Measurements from ENCODE around the gene CDH6.

The CDH6 gene

DNA sequence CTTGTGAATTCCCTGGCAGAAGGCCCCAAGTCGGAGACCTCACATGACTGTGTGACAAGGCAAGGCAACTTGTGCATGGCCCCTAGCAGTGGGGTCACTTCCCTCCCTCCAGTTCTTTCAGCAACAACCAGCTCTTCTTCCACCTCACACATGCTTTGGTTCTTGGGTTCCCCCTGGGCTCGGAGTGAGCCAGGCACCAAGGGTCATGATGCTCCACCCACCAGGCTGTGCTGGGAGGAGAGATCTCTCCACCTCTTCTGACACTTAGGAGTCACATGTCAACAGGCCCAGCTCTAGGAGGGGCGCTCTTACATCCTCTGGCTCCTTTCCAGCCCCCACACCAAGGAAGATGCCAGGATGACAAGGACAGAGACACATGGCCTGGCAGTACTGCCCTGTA lies 56.7 kb downstream of the CDH6 start:
- DNase-seq, result no peak

- no peak for DNase-seq
Measured at GRCh38 chr5:31251032-31251431, 57.5 kb downstream of the CDH6 start.

- DNase-seq, result no peak
Measured at GRCh38 chr5:31255041-31255440, 61.6 kb downstream of the CDH6 start.

DNA sequence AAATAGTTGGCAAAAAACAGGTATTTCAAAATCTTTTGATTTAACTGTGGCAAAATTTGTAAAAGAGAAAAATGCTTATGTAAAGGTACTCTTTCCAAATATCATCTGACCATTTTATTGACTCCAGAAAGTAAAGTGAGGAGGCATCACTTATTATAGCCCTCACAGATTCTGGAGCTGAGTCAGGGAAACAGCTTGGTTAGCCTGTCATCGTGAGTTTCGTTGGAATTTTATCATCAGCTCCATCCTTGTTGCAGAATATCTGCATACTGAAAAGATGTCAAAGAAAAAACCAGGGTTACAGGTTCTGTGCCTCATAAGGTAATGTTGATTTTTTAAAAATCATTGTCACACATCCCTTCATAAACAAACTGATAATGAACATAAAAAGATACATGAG lies 74.8 kb downstream of the CDH6 start:
- no peak for DNase-seq

DNA sequence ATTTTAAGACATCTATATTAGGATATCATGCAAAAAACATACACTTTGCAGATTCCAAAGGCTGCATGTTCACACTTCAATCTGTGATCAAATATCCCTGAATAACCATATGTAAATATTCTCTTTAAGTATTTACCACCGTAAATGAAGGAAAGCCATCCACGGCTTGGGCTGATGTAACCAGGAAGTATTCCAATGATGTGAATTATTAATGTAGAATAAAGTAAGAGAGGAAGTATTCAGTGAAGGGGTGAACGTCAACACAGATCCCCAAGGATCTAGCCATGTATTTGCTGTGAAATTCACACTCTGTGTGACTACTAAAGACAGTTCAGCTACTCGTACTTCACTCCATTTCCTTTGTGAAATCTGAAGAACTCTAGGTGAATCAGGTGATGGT lies 75.2 kb downstream of the CDH6 start:
- DNase-seq, result no peak

DNA sequence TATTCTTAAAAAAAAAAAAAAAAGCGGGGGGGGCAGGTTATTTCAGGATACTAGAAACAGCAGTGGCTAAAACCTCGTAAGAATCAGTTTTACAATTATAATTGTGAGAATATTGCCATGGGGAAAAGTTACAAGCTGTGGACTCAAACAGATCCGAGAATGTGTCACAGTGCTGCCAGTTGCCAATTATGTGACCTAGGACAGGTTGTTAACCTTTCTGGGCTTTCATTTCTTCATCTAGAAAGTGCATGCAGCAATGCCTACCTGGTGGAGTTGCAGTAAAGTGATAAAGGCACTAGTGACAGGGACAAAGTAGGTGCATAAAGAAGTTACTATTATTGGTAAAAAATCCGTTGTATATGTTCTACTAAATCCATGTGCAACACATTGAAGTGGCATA lies 75.8 kb downstream of the CDH6 start:
- DNase-seq, result no peak

DNA sequence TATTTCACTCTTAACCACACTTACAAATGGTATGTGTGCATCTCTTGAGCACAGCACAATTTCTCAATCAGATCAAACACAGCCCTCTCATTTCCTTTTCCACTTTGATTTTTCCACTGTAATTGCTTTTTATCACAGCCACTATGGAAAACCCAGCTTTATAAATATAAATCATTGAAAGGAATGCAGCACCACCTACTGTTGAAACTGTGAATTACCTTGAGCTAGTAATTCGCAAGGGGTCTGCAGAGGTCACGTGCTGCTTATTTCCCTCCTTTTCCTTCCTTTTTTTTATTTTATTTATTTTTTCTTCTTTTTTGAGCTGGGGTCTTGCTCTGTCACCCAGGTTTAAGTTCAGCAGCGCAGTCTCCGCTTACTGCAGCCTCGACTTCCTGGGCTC lies 76.9 kb downstream of the CDH6 start:
- peak in 3 of 51 donors; percentile 4 to 14 (median 7) for DNase-seq

GRCh38 chr5:31271567-31271966 lies 78.1 kb downstream of the CDH6 start:
- DNase-seq, result no peak

DNA sequence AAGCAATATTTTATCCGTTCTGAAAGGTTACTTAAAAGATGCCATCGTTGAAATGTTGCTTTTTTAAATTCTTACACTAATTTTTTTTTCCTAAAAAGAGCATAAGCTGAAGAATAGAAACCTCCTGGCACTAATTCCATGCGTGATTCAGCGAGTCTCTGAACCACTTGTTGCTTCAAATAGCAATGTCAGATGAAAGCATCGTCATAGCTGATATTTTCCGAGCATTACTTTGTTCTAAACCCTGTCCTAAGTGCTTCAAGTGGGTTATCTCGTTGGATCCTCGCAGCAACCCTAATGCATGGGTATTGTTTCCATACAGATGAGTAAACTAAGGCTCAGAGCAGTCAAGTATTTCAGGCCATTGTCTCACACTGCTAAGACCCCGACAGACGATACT lies 79.7 kb downstream of the CDH6 start:
- DNase-seq, result no peak

DNA sequence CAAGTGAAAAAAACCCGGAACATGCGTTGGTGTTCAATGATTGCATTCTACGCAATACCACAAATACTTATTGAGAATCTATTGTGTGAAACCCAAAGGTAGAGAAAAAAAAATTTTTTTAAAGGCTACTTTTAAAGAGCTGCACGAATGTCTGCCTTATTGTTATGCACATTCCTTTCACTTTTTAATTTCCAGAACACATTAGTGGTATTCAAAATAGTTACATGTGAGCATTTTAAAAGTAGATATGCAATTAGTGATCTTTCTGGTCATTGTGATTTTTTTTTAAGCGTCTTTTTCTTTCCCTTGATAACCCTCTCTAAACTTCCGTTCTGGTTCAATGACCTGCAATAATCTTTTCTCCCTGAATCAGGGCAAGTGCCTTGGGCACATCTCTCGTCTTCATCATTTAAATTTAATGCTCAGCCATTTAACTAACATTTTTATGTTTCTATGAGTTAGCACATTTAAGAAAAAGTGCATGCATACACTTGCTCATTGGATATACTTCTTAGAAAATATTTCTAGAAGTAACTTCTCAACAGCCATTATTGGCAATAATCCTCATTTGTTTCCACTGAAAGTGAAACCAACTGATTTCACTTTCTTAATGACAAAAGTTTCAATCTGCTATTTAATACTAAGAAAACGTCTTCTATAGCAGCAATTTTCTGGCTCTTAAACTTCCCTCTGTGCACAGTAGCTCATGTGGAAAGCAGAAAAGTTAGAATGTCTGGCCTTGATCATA lies 80.3 kb downstream of the CDH6 start:
- no peak for DNase-seq

DNA sequence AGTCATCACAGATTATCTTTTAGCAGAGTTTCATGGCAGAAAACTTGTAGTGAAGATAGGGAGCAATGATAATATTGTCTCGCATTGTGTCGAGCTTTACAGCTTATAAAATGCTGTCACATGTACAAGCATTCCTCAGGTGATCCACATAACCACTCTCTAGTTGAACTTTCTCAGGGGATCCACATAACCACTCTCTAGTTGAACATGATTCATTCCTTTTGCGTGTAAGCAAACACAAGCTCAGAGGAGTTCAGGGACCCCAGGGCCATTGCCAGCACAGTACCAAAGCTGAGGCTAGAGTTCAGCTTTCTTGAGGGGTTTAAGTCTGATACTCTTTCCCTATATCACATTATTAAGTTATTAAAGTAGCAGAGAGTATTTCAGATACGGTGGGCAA lies 86.7 kb downstream of the CDH6 start:
- DNase-seq, result no peak

DNA sequence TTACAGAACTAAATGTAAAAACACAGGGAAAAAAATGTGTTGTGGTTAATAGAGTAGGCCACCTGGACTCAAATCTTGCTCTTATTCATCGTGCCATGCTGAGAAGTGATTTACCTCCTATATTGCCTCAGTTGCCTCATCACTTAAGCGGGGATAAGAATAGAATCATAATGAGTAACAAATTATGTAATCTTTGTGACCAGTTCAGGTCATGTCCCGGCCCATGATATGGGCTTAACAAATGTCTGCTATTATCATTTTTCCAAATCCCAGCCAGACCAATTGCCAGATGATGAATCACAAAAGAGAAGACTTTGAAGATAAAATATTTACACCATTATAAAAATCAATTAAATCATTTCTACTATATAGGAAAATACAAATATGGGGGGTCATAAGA lies 89.8 kb downstream of the CDH6 start:
- no peak for DNase-seq

DNA sequence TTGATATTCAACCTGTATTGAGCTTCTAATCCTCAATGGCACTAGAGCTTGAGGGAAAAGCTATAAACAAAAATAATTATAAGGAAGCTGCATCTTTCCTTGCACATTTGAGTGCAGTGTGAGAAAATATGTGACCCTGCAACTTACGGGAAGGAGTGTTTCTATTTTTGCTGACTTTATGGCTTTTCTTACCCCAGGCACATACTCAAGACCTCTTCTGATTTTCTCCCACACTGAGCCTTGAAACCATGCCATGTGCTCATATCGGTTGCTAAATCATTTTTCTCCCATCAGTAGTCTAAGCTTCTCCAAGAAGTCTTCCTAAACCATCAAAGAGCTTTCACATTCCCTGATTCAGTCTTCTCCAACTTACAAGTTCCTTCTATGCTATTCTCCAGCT lies 91.5 kb downstream of the CDH6 start:
- DNase-seq, result no peak

DNA sequence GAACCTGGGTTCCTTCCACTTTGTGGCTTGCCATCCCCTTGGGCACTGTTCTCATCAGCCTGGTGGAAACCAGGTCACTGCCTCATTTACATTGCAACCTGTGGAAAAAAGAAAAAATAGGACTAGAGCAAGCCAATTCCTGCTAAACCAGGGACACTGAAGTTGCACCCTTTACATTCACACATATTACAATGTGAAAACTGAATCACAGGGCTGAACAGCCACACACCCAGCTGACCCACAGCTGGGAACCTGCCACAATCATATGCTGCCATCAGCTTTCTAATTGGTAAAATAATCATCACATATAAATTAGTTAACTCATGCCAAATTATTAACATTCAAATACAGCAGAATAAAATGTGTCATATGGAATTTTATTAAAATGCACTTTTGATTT lies 94.5 kb downstream of the CDH6 start:
- DNase-seq, result no peak

DNA sequence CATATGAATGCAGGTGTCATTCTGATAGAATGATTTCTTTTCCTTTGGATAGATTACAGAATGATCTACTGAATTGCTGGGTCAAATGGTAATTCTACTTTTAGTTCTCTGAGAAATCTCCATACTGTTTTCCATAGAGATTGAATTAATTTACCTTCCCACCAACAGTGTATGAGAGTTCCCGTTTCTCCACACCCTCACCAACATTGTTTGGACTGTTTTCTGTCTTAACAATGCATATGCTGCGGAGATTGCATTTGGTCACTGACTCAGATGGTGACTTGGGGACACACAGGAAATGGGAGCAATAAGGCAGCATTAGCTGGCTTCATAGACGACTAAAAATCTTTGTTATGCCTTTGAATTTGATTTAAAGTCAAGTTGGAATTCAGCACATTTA lies 95.9 kb downstream of the CDH6 start:
- no peak for DNase-seq

DNA sequence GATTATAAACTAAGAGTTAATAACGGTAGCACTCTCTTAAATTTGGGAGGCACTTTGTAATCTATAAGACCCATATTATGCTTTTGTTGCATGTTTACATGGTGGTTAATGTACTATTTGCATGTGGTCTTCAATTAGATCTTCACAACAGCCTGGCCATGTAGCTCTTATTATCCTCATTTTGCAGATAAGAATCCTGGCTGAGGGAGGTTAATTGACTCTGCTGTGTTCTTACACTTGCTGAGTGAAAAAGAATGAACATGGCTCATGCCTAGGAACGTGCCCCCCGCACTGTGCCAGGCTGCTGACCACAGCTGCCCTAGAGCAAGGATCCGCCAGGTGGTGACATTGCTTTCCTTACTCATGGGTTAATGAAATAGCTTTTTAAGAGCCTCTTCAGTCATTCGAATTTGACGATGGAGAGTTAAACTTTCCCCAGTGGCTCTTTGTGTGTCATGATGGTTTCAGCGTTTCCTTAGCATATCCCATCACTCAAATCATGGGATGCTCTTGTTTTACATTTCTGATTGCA lies 97.9 kb downstream of the CDH6 start:
- DNase-seq, result peak in 3 of 51 donors; percentile 0 to 4 (median 0)

DNA sequence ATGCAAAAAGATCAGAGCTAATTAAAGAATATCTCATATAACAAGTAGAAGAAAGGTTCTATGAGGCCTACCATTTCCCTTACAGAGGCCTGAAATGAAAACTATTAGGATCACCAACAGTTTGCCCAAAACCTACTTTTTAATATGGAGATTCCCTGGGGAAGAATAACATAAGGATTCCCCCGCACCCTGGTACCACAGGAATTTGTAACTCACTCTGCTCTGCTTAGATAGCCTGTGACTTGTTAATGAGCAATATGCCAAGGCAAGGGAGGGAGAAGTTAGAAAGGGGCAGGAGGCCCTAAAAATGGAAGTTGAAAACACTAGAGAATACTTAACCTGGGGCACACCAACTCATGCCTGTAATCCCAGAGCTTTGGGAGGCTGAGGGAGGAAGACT lies 107.0 kb downstream of the CDH6 start:
- no peak for DNase-seq

- no peak for DNase-seq
Measured at GRCh38 chr5:31301833-31302232, 108.3 kb downstream of the CDH6 start.

GRCh38 chr5:31303688-31304087 lies 110.2 kb downstream of the CDH6 start:
- no peak for DNase-seq

DNA sequence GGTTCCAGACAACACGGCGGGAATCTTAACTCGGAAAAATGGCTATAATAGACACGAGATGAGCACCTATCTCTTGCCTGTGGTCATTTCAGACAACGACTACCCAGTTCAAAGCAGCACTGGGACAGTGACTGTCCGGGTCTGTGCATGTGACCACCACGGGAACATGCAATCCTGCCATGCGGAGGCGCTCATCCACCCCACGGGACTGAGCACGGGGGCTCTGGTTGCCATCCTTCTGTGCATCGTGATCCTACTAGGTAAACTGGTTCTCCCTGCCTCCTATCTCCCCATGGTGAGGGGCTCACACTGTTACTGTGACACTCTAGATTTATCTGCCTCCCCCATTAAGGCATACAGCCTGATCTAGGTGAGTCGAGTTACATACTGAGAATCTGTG lies 124.2 kb downstream of the CDH6 start:
- DNase-seq, result no peak

GRCh38 chr5:31319335-31319734 lies 125.8 kb downstream of the CDH6 start:
- no peak for DNase-seq

DNA sequence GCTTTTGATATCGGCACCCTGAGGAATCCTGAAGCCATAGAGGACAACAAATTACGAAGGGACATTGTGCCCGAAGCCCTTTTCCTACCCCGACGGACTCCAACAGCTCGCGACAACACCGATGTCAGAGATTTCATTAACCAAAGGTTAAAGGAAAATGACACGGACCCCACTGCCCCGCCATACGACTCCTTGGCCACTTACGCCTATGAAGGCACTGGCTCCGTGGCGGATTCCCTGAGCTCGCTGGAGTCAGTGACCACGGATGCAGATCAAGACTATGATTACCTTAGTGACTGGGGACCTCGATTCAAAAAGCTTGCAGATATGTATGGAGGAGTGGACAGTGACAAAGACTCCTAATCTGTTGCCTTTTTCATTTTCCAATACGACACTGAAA lies 129.5 kb downstream of the CDH6 start:
- DNase-seq, result no peak

- DNase-seq, result no peak
Measured at GRCh38 chr5:31324842-31325241, 131.4 kb downstream of the CDH6 start.
